Left ventricle myocardium inferior (tissue), 1 donor: ENCODE data around the gene CARD6. TPM values are rescaled to one million over a fixed set of nuclear protein-coding genes. Genes with fewer than 3 reads are reported as not detected.
"Not testable (repeated sequence)": the region's sequence is repeated elsewhere in the genome, so short reads cannot be mapped to it uniquely, and the experiment has no call there.

ENCODE experiments used
- DNase-seq: peaks from one replicate; pipeline ENCODE4 v3.0.0-alpha.2; 2020
- H3K27ac ChIP-seq: fragments of 200-600 bp; replicated peaks from 2 replicates; pipeline ENCODE4 v1.8.0; 2021
- H3K27me3 ChIP-seq: fragments of 200-600 bp; 2 replicates; pipeline ENCODE4 v1.8.0; 2021; ENCODE audit warnings: low read depth
- H3K36me3 ChIP-seq: fragments of 200-600 bp; 2 replicates; pipeline ENCODE4 v1.8.0; 2021
- H3K4me1 ChIP-seq: fragments of 200-600 bp; 2 replicates; pipeline ENCODE4 v1.8.0; 2021
- H3K4me3 ChIP-seq: fragments of 200-600 bp; 2 replicates; pipeline ENCODE4 v1.8.0; 2021; ENCODE audit warnings: mild to moderate bottlenecking, moderate library complexity
- H3K9me3 ChIP-seq: fragments of 200-600 bp; replicated peaks from 2 replicates; pipeline ENCODE4 v1.8.0; 2021
- intact Hi-C: fragments of 100-400 bp; cut with micrococcal nuclease; formaldehyde crosslinking; loops from one replicate; pipeline ENCODE4 v1.11.0; 2022
- total RNA-seq: library from RNA; stranded (reverse); fragmentation: NEBNext Ultra II Directional; extraction: Animal tissue kit (Norgen Biotek cat#: 25700); gene quantifications from one replicate; pipeline ENCODE4 v1.2.1, GENCODE V29; 2021
- TF ChIP-seq, protein P1 (sequence below): fragments of 200-600 bp; IDR thresholded peaks from 2 replicates; pipeline ENCODE4 v1.8.0; 2021; ENCODE audit warnings: antibody characterized with exemption, mild to moderate bottlenecking, borderline replicate concordance
- donor health status: DM: no; HTN: yes; CAD: no; lungs with severe emphysema.

Gene CARD6
- total RNA-seq, 1 donor from 2014 or later: 6.1 TPM

DNA sequence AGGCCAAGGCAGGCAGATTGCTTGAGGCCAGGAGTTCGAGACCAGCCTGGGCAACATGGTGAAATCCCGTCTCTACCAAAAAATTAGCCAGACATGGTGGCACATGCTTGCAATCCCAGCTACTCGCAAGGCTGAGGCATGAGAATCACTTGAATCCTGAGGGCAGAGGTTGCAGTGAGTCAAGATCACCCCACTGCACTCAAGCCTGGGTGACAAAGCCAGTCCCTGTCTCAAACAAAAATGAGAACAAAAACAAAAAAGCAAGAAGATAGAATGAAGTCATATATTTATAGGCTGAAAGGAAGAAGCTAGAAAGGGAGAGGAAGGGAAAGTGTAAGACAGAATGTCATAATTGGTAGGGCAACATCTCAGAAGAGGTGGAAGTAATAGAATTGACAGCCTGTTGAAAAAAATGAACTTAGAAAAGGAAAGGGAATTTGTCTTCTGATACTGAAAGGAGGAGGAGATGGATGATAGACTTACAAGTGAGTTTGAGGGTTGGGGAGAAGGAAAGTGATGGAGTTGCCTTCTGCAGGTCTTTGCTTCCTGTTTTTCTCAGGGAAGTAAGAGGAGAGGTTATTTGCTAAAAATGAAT, 32.2 kb downstream of the CARD6 start:
- TF ChIP-seq, protein P1, sequence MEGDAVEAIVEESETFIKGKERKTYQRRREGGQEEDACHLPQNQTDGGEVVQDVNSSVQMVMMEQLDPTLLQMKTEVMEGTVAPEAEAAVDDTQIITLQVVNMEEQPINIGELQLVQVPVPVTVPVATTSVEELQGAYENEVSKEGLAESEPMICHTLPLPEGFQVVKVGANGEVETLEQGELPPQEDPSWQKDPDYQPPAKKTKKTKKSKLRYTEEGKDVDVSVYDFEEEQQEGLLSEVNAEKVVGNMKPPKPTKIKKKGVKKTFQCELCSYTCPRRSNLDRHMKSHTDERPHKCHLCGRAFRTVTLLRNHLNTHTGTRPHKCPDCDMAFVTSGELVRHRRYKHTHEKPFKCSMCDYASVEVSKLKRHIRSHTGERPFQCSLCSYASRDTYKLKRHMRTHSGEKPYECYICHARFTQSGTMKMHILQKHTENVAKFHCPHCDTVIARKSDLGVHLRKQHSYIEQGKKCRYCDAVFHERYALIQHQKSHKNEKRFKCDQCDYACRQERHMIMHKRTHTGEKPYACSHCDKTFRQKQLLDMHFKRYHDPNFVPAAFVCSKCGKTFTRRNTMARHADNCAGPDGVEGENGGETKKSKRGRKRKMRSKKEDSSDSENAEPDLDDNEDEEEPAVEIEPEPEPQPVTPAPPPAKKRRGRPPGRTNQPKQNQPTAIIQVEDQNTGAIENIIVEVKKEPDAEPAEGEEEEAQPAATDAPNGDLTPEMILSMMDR: no peak
- intact Hi-C loops: loop anchor here (10.0 kb wide), 1 partner anchor 119 kb away; the partner anchor contains the start of gene TTC33
- no peak for DNase-seq
- no peaks in the 10 kb centered on the region for H3K36me3 ChIP-seq
- peaks cover 8% of the 10 kb centered on the region for H3K9me3 ChIP-seq
- no peak overlapping the region for H3K4me3 ChIP-seq
- no peaks in the 10 kb centered on the region for H3K27me3 ChIP-seq
- H3K27ac ChIP-seq: no peak overlapping the region
- H3K4me1 ChIP-seq: no peaks in the 10 kb centered on the region

DNA sequence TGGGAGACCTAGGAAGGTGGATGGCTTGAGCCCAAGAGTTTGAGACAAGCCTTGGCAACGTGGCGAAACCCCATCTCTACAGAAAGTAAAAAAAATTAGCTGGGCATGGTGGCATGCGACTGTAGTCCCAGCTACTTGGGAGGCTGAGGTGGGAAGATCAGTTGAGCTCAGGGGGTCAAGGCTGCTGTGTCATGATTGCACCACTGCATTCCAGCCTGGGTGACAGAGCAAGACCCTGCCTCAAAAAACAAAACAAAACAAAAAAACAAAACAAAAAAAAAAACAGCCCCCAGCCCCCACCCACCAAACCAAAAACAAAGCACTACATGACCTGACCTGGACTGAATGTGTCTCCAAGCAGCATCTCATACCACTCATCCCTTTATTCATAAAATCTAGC, 34.8 kb downstream of the CARD6 start:
- Histone ChIP-seq H3K36me3 (no peaks in the 10 kb centered on the region), H3K4me1 (no peaks in the 10 kb centered on the region), H3K27me3 (no peaks in the 10 kb centered on the region), H3K9me3 (peaks cover 8% of the 10 kb centered on the region), H3K27ac (no peak overlapping the region), H3K4me3 (no peak overlapping the region)
- TF ChIP-seq, protein P1: no peak
- intact Hi-C loops: loop anchor here (10.0 kb wide), 1 partner anchor 121 kb away; the partner anchor contains the start of gene TTC33
- DNase-seq: no peak

DNA sequence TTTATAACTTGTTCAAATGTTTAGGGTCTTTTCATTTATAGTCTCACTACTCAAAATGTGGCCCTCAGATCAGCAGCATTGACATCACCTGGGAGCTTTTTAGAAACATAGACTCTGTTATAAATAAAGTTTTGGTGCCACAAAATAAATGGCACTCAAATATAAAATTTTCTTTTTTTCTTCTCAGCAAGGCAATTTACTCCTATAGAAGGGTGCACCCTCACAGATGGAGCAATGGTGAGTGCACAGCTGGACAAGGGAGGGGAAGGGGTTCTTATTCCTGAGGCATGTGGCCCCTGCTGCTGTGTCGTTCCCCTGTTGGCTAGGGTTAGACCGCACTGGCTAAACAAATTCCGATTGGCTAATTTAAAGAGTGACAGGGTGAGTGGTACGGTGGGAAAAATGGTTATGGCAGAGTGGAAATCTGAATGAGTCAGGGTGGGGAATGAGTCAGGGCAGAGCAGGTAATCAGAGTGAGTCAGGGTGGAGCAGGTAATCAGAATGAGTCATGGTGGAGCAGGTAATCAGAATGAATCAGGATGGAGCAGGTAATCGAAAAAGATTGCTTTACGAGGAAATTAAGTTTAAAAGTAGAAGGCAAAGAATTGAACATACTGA, 36.3 kb downstream of the CARD6 start:
- intact Hi-C loops: loop anchor here (10.0 kb wide), 1 partner anchor 123 kb away; the partner anchor contains the start of gene TTC33
- H3K4me3 ChIP-seq: no peak overlapping the region

DNA sequence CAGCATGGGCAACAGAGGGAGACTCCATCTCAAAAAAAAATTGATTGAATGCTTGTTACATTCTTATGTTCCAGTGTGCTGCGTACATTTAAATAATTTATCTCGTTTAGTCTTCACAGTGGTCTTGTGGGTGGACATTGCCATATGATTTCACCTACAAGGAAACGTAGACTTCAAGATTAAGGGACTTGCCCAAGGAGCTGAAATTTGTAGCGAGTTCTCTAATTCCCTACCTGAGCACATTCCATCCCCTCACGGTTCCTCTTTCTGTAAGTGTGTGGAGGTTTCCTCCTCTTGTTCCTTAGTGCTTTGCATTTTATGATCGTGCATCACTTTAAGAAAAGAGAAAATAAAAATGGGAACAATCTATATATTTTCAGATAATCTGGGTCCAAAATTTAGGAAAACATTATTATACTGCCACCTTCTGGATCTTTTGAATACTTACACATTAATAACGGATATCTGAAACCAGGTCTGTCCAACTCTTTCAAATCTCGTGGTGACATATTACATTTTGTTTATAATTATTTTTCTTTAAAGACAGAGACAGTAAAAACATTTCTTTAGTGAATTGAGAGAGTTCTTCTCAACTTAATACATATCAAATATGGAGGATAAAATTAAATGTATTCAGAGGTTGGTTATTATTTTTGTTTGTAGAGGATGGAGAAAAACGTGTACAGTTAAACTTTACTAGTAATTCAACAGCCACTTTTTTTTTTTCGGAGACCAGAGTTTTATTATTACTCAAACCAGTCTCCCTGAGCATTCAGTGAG, 38.2 kb downstream of the CARD6 start:
- no peaks in the 10 kb centered on the region for H3K4me1 ChIP-seq
- H3K27me3 ChIP-seq: no peaks in the 10 kb centered on the region
- H3K4me3 ChIP-seq: no peak overlapping the region
- H3K27ac ChIP-seq: no peak overlapping the region
- no peaks in the 10 kb centered on the region for H3K36me3 ChIP-seq
- intact Hi-C loops: loop anchor here (10.0 kb wide), 1 partner anchor 125 kb away; the partner anchor contains the start of gene TTC33
- DNase-seq: no peak
- TF ChIP-seq, protein P1: peak; percentile 71
- peaks cover 8% of the 10 kb centered on the region for H3K9me3 ChIP-seq

More for the DNA sequence above, 36.3 kb downstream of the CARD6 start:
- Histone ChIP-seq H3K27me3 (no peaks in the 10 kb centered on the region), H3K27ac (no peak overlapping the region), H3K9me3 (peaks cover 8% of the 10 kb centered on the region), H3K36me3 (no peaks in the 10 kb centered on the region), H3K4me1 (no peaks in the 10 kb centered on the region)
- DNase-seq: no peak
- TF ChIP-seq, protein P1: no peak

DNA sequence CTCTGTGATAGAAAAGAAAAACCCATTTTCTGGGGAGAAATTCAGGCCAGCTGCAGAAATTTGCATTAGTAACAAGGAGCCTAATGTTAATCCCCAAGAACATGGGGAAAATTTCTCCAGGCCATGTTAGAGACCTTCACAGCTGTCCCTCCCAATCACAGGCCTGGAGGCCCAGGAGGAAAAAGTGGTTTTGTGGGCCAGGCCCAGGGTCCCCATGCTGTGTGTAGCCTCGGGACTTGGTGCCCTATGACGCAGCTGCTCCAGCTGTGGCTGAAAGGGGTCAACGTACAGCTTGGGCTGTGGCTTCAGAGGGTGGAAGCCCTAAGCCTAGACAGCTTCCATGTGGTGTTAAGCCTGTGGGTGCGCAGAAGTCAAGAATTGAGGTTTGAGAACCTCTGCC, 41.1 kb downstream of the CARD6 start:
- Histone ChIP-seq H3K36me3 (no peaks in the 10 kb centered on the region), H3K4me1 (no peaks in the 10 kb centered on the region), H3K9me3 (peaks cover 2% of the 10 kb centered on the region), H3K4me3 (no peak overlapping the region), H3K27me3 (no peaks in the 10 kb centered on the region), H3K27ac (no peak overlapping the region)
- intact Hi-C loops: no loop called here
- DNase-seq: no peak
- TF ChIP-seq, protein P1: no peak

DNA sequence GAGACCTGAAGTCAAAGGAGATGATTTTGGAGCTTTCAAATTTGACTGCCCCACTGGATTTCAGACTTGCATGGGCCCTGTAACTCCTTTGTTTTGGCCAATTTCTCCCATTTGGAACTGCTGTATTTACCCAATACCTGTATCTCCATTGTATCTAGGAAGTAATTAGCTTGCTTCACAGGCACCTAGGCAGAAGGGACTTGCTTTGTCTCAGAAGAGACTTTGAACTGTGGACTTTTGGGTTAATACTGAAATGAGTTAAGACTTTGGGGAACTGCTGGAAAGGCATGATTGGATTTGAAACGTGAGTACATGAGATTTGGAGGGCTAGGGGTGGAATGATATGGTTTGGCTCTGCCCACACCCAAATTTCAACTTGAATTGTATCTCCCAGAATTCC, 41.9 kb downstream of the CARD6 start:
- H3K9me3 ChIP-seq, H3K4me3 ChIP-seq, H3K36me3 ChIP-seq, intact Hi-C loops, H3K27ac ChIP-seq, DNase-seq, H3K4me1 ChIP-seq, H3K27me3 ChIP-seq: not testable (repeated sequence)

DNA sequence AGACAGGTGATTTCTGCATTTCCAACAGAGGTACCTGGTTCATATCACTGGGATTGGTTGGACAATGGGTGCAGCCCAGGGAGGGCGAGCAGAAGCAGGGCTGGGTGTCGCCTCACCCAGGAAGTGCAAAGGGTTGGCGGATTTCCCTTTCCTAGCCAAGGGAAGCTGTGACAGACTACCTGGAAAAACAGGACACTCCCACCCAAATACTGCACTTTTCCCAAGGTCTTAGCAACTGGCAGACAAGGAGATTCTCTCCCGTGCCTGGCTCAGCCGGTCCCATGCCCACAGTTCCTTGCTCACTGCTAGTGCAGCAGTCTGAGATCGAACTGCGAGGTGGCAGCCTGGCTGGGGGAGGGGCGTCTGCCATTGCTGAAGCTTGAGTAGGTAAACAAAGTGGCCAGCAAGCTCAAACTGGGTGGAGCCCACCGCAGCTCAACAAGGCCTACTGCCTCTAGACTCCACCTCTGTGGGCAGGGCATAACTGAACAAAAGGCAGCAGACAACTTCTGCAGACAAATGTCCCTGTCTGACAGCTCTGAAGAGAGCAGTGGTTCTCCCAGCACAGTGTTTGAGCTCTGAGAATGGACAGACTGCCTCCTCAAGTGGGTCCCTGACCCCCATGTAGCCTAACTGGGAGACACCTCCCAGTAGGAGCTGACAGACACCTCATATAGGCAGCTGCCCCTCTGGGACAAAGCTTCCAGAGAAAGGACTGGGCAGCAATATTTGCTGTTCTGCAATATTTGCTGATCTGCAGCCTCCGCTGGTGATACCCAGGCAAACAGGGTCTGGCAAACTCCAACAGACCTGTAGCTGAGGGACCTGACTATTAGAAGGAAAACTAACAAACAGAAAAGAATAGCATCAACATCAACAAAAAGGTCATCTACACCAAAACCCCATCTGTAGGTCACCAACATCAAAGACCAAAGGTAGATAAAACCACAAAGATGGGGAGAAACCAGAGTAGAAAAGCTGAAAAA, 54.6 kb downstream of the CARD6 start:
- DNase-seq, H3K4me3 ChIP-seq, H3K4me1 ChIP-seq, H3K27ac ChIP-seq, H3K27me3 ChIP-seq, intact Hi-C loops, H3K36me3 ChIP-seq: not testable (repeated sequence)
- peaks cover 12% of the 10 kb centered on the region for H3K9me3 ChIP-seq
